Lower leg skin (tissue), 4 donors: Measurements from ENCODE around the gene EHD4. TPM values are rescaled to one million over a fixed set of nuclear protein-coding genes. Genes with fewer than 3 reads are reported as not detected.

ENCODE experiments used
- DNase-seq, 2 donors: peaks; one replicate each; pipeline ENCODE4 v3.0.0-alpha.2; 2019; ENCODE audit warnings: low spot score in 2 of 2
- H3K4me3 ChIP-seq: fragments of 200-600 bp; sonication (generic); 2 replicates; pipeline ENCODE4 v1.5.1; 2017; ENCODE audit warnings: mild to moderate bottlenecking, low read depth; ENCODE audit not compliant: poor library complexity, severe bottlenecking
- POLR2A ChIP-seq, 2 donors: fragments of 450-650 bp; IDR thresholded peaks; one replicate each; pipeline ENCODE4 v1.6.1; 2016 to 2017; ENCODE audit warnings: antibody characterized with exemption in 2 of 2, mild to moderate bottlenecking in 1 of 2, moderate library complexity in 1 of 2
- WGBS, 2 donors: methylation state at CpG; one replicate each; pipeline ENCODE4 v1.1.5; 2018; 5-methylcytosine and 5-hydroxymethylcytosine counted together
- intact Hi-C: fragments of 100-400 bp; cut with DNase I; formaldehyde crosslinking; loops from one replicate; pipeline ENCODE4 v1.15.0; 2023; ENCODE audit warnings: low total_unique reads
- total RNA-seq, 4 donors: library from RNA; depleted of rRNA; stranded (reverse); fragments of >200 nt; gene quantifications; one replicate each; pipeline ENCODE4 v1.1.0, GENCODE V29; 2016
- TF ChIP-seq, protein P1 (sequence below), 3 donors: fragments of 450-650 bp; IDR thresholded peaks; one replicate each; pipeline ENCODE4 v1.5.1; 2016; ENCODE audit warnings: antibody characterized with exemption in 3 of 3, mild to moderate bottlenecking in 3 of 3, moderate library complexity in 2 of 3

EHD4 gene
- total RNA-seq: 10 to 100 TPM; 19.6 to 27.3 (median 23.3) TPM

DNA sequence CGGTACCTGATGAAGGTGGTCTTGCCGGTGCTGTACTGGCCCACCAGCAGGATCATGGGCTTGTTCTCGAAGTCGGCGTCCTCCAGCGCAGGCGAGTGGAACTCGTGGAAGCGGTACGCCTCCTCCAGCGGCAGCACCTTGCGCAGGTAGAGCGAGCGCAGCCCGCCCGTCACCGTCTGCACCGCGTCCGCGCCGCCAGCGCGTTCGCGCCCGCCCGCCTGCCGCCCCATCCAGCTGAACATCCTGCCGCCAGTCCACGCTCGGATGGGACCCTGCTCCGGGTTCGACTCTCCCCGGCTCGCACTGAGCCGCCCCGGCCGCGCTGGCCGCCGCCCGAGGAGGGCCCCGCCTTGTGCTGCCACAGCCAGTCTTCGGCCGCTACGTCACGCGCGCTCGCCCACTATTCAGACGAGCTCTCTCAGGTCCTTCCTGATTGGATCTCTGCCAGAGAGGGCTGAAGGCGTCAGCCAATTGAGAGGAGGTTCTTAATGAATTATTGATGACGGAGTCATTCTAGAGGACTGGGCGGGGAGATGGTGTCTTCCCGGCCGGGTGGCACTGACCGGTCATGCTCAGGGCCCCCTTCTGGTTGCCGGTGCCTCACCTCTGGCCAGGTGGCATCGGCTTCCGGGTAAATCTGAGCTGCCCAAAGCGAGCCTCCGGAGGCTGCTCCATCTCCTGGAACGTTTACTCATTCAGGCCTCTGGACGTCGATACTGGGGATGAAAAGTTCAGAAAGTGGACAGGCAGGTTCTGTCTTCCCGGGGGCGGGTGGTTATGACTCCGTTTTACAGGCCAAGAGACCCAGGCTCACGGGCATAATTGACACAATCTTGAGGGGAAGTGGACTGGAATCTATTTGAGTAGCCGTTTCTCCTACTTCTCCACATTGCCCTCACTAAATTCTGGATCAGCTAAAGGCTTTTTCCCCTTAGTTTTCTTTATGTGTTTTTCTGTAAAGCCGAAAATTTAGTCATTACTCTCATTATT is at the start of gene EHD4:
EHD4 (minus strand) TSS at position 305 of the 990 bp plus-strand sequence; CDS start at position 242, 63 bp downstream.
- intact Hi-C loops: no loop called here
- WGBS, 2 donors: 2 to 5% methylated on average over 20 to 55 of the region's 72 CpGs
- peak in 1 of 2 donors; percentile 83 for TF ChIP-seq POLR2A (IDR thresholded peaks at IDR 0.05)
- TF ChIP-seq, protein P1, sequence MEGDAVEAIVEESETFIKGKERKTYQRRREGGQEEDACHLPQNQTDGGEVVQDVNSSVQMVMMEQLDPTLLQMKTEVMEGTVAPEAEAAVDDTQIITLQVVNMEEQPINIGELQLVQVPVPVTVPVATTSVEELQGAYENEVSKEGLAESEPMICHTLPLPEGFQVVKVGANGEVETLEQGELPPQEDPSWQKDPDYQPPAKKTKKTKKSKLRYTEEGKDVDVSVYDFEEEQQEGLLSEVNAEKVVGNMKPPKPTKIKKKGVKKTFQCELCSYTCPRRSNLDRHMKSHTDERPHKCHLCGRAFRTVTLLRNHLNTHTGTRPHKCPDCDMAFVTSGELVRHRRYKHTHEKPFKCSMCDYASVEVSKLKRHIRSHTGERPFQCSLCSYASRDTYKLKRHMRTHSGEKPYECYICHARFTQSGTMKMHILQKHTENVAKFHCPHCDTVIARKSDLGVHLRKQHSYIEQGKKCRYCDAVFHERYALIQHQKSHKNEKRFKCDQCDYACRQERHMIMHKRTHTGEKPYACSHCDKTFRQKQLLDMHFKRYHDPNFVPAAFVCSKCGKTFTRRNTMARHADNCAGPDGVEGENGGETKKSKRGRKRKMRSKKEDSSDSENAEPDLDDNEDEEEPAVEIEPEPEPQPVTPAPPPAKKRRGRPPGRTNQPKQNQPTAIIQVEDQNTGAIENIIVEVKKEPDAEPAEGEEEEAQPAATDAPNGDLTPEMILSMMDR (IDR thresholded peaks at IDR 0.05): no peak

DNA sequence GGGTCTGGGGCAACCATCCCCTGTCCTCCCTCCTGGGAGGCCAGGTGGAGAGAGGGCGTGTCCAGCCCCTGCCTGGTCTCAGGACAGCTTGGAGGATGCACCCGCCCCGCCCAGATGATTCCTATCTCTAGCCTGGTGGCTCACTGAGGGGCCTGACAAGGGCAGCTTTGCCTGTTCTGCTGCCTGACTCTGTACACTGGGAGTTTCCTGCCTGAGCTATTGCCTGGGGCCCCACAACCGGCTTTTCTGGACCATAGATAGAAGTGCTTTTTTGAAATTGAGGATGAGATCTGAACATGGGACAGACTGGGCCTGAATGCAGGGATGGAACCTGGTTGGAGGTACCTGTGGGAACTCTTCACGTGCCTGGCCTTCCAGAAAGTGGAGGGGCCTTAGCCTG is 49.2 kb upstream of the EHD4 start:
- peak in 1 of 2 donors; percentile 36 for DNase-seq
- intact Hi-C loops: no loop called here
- WGBS, 2 donors: 40 to 45% methylated on average over 2 to 5 of the region's 5 CpGs
- no peak for TF ChIP-seq POLR2A (IDR thresholded peaks at IDR 0.05)
- TF ChIP-seq, protein P1 (IDR thresholded peaks at IDR 0.05): no peak
- H3K4me3 ChIP-seq: no peak overlapping the region

More for the DNA sequence above, at the start of gene EHD4:
- DNase-seq: peak; percentile 99 to 100
- peak within 1 kb of the TSS; percentile 90 for H3K4me3 ChIP-seq

DNA sequence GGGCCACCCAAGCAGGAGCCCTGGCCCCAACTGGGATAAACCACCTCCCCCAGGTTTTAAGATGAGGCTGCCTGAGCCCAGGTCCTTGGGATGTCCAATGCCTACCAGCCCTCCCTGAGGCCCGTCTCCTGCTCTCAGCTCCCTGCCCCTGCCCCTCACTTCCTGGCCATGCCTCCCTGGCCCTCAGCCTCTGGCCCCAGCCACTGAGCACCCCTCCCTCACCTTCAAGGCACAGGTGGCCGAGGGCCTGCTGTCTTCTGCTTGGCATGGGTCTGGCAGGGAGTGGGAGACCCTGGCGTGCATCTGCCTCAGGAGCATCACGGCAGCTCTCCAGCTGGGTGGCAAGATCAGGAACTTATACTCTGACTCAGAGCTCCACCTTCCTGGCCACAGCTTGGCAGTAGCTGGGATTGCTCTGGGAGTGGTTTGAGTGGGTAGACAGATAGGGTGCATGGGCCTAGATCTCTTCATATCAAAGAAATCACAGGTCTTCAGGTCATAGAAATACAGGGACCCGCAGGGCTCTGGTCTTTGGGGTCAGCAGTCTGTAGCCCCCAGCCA is 48.4 kb upstream of the EHD4 start, which contains the start of gene PLA2G4E:
PLA2G4E (minus strand) TSS at position 330 of the 561 bp plus-strand sequence; CDS start at position 318, 12 bp downstream.
- intact Hi-C loops: no loop called here
- 40 to 51% methylated on average over 5 of the region's 5 CpGs for WGBS, 2 donors
- peak in 1 of 2 donors; percentile 39 for DNase-seq
- no peak within 1 kb of the TSS for H3K4me3 ChIP-seq
- TF ChIP-seq, protein P1 (IDR thresholded peaks at IDR 0.05): no peak
- TF ChIP-seq POLR2A (IDR thresholded peaks at IDR 0.05): no peak

DNA sequence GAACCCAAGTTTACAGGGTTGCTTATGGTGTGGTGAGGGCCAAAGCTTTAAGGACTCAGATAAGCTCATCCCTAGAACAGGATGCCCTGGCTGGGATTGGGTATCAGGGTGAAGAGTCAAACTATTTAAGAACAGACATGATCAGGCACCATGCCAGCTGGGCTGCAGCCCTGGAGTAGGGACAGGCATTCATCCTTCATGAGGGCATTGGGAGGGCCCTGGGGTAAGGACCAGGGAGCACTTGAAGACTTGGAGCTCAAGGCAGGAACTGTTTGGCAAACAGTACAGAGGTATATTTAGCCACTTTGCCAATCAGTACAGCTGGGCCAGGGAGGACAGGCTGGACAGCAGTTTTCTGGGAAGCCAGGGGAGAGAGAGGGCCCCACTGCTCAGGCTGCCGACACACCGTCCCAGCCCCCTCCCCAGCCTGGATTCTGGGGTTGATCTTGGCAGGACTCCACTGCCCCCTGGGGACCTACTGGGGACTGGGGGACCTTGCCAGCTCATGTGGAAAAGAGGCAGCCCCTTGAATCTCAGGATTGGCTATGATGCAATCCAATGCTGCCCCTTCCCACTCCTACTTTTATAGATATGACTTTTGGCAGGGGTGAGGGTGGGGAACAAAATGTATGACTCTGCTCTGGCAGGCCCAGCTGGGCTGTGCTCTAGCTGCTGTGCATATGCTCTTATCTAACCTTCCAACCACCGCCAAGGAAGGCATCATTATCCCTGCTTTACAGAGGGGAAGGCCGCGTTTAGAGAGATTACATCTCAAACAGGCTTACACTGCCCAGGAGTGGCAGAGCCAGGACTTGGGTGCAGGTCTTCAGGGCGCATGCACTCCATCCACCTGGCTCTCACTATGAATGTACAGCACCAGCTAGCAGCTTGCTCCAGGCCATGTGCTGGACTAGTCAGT is 46.2 kb upstream of the EHD4 start:
- no peak overlapping the region for H3K4me3 ChIP-seq
- intact Hi-C loops: no loop called here
- DNase-seq: no peak
- 39 to 56% methylated on average over 6 of the region's 6 CpGs for WGBS, 2 donors
- no peak for TF ChIP-seq POLR2A (IDR thresholded peaks at IDR 0.05)

DNA sequence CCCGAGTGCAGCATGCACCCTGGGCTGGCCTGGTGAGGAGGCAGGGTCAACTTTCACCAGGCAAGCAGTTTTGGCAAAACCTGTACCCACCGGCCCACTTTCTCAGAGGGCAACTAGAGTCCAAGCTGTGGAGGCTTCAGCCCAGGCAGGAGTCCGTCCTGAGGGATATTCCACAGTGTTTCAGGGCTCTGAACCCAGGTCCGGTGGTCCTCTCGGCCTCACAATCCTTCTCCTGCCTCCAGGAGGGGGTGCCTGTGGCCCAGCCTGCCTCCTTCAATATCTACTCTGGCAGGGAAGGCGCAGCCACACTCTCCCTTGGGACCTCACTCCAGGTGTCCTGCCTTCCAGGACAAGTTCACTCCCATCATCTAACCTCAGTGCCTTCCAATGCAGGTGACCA is 44.6 kb upstream of the EHD4 start:
- H3K4me3 ChIP-seq: no peak overlapping the region
- WGBS, 2 donors: 76 to 89% methylated on average over 5 to 6 of the region's 6 CpGs
- no peak for DNase-seq
- intact Hi-C loops: no loop called here
- TF ChIP-seq, protein P1 (IDR thresholded peaks at IDR 0.05): no peak
- no peak for TF ChIP-seq POLR2A (IDR thresholded peaks at IDR 0.05)
